ENCODE data around the gene ARHGAP12. TPM values are rescaled to one million over a fixed set of nuclear protein-coding genes. Genes with fewer than 3 reads are reported as not detected.

Gene ARHGAP12
- total RNA-seq, 1 experiment from 2014 or later, result 39.5 TPM

DNA sequence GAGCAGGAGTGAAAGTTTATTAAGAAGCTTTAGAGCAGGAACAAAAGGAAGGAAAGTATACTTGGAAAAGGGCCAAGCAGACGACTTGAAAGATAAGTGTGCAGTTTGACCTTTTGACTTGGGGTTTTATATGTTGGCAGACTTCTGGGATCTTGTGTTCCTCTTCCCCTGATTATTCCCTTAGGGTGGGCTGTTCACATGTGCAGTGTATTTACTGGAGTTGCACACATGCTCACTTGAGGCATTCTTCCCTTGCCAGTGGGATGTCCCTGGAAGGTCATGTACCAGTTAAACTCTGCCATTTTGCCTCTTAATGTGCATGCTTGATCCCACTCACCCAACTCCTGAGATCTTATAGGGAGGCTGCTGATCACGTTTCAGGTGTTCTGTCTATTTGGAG is 23.4 kb upstream of the ARHGAP12 start (continued):
- TF ChIP-seq ZNF425 (CRISPR knock-in tag; conservative IDR thresholded peaks at IDR 0.05) (no peak), CREB1 (CRISPR knock-in tag; IDR thresholded peaks at IDR 0.05) (no peak), HMGA2 (CRISPR knock-in tag; IDR thresholded peaks at IDR 0.05) (no peak), TP53 (CRISPR knock-in tag; IDR thresholded peaks at IDR 0.05) (no peak)

GRCh38 chr10:31949266-31949665 is 20.6 kb upstream of the ARHGAP12 start:
- Mint-ChIP-seq H3K36me3 (peaks cover 13% of the 10 kb centered on the region), H3K9me3 (peaks cover 20% of the 10 kb centered on the region), H3K27me3 (ENCODE audit: low read depth) (0 out of 2 replicates have a peak, but pooled peaks cover 3% of the 10 kb centered on the region), H3K27ac (no peak overlapping the region), H3K4me1 (peaks cover 15% of the 10 kb centered on the region), H3K4me3 (no peak overlapping the region)
- no peak for DNase-seq (ENCODE audit: low spot score)
- ChIA-PET POLR2A (no interaction called here), CTCF (interaction anchor here (0.6 kb wide), 2 partner anchors 71 to 88 kb away, joined by 5 to 7 read pairs; no protein-coding TSS in a partner anchor)
- ATAC-seq, result no peak
- TF ChIP-seq ZNF396 (CRISPR knock-in tag; IDR thresholded peaks at IDR 0.05; ENCODE audit: borderline replicate concordance) (no peak), AR (CRISPR knock-in tag; IDR thresholded peaks at IDR 0.05) (no peak), GABPB1 (CRISPR knock-in tag; IDR thresholded peaks at IDR 0.05) (no peak), E2F1 (CRISPR knock-in tag; IDR thresholded peaks at IDR 0.05) (no peak), ZNF121 (CRISPR knock-in tag; IDR thresholded peaks at IDR 0.05) (no peak), KAT7 (CRISPR knock-in tag; IDR thresholded peaks at IDR 0.05; ENCODE audit: borderline replicate concordance) (no peak), TEAD4 (CRISPR knock-in tag; IDR thresholded peaks at IDR 0.05) (no peak), CREM (CRISPR knock-in tag; IDR thresholded peaks at IDR 0.05) (no peak)
- TF ChIP-seq, protein P1, sequence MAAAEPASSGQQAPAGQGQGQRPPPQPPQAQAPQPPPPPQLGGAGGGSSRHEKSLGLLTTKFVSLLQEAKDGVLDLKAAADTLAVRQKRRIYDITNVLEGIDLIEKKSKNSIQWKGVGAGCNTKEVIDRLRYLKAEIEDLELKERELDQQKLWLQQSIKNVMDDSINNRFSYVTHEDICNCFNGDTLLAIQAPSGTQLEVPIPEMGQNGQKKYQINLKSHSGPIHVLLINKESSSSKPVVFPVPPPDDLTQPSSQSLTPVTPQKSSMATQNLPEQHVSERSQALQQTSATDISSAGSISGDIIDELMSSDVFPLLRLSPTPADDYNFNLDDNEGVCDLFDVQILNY (CRISPR knock-in tag; IDR thresholded peaks at IDR 0.05), result no peak
- TF ChIP-seq, protein P2, sequence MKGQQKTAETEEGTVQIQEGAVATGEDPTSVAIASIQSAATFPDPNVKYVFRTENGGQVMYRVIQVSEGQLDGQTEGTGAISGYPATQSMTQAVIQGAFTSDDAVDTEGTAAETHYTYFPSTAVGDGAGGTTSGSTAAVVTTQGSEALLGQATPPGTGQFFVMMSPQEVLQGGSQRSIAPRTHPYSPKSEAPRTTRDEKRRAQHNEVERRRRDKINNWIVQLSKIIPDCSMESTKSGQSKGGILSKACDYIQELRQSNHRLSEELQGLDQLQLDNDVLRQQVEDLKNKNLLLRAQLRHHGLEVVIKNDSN (CRISPR knock-in tag; IDR thresholded peaks at IDR 0.05), result no peak

- ChIA-PET POLR2A (no interaction called here), CTCF (interaction anchor here (1.4 kb wide), 1 partner anchor 263 kb away, joined by 3 read pairs; no protein-coding TSS in a partner anchor)
- Mint-ChIP-seq H3K36me3 (peaks cover 5% of the 10 kb centered on the region; the same call in 1 of the 2 replicates), H3K4me3 (no peak overlapping the region), H3K27ac (no peak overlapping the region), H3K4me1 (peaks cover 15% of the 10 kb centered on the region), H3K27me3 (ENCODE audit: low read depth) (0 out of 2 replicates have a peak, but pooled peaks cover 3% of the 10 kb centered on the region), H3K9me3 (peaks cover 11% of the 10 kb centered on the region)
- TF ChIP-seq ZNF263 (CRISPR knock-in tag; IDR thresholded peaks at IDR 0.05; ENCODE audit: low read depth) (no peak), CREB1 (CRISPR knock-in tag; IDR thresholded peaks at IDR 0.05) (no peak), NR3C1 (CRISPR knock-in tag; conservative IDR thresholded peaks at IDR 0.05; ENCODE audit: low read depth) (no peak)
- TF ChIP-seq, protein P3, sequence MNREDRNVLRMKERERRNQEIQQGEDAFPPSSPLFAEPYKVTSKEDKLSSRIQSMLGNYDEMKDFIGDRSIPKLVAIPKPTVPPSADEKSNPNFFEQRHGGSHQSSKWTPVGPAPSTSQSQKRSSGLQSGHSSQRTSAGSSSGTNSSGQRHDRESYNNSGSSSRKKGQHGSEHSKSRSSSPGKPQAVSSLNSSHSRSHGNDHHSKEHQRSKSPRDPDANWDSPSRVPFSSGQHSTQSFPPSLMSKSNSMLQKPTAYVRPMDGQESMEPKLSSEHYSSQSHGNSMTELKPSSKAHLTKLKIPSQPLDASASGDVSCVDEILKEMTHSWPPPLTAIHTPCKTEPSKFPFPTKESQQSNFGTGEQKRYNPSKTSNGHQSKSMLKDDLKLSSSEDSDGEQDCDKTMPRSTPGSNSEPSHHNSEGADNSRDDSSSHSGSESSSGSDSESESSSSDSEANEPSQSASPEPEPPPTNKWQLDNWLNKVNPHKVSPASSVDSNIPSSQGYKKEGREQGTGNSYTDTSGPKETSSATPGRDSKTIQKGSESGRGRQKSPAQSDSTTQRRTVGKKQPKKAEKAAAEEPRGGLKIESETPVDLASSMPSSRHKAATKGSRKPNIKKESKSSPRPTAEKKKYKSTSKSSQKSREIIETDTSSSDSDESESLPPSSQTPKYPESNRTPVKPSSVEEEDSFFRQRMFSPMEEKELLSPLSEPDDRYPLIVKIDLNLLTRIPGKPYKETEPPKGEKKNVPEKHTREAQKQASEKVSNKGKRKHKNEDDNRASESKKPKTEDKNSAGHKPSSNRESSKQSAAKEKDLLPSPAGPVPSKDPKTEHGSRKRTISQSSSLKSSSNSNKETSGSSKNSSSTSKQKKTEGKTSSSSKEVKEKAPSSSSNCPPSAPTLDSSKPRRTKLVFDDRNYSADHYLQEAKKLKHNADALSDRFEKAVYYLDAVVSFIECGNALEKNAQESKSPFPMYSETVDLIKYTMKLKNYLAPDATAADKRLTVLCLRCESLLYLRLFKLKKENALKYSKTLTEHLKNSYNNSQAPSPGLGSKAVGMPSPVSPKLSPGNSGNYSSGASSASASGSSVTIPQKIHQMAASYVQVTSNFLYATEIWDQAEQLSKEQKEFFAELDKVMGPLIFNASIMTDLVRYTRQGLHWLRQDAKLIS (CRISPR knock-in tag; IDR thresholded peaks at IDR 0.05; ENCODE audit: borderline replicate concordance), result no peak
- TF ChIP-seq, protein P4, sequence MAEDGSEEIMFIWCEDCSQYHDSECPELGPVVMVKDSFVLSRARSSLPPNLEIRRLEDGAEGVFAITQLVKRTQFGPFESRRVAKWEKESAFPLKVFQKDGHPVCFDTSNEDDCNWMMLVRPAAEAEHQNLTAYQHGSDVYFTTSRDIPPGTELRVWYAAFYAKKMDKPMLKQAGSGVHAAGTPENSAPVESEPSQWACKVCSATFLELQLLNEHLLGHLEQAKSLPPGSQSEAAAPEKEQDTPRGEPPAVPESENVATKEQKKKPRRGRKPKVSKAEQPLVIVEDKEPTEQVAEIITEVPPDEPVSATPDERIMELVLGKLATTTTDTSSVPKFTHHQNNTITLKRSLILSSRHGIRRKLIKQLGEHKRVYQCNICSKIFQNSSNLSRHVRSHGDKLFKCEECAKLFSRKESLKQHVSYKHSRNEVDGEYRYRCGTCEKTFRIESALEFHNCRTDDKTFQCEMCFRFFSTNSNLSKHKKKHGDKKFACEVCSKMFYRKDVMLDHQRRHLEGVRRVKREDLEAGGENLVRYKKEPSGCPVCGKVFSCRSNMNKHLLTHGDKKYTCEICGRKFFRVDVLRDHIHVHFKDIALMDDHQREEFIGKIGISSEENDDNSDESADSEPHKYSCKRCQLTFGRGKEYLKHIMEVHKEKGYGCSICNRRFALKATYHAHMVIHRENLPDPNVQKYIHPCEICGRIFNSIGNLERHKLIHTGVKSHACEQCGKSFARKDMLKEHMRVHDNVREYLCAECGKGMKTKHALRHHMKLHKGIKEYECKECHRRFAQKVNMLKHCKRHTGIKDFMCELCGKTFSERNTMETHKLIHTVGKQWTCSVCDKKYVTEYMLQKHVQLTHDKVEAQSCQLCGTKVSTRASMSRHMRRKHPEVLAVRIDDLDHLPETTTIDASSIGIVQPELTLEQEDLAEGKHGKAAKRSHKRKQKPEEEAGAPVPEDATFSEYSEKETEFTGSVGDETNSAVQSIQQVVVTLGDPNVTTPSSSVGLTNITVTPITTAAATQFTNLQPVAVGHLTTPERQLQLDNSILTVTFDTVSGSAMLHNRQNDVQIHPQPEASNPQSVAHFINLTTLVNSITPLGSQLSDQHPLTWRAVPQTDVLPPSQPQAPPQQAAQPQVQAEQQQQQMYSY (CRISPR knock-in tag; IDR thresholded peaks at IDR 0.05), result no peak
- ATAC-seq (no peak), DNase-seq (ENCODE audit: low spot score) (no peak)
Observed at GRCh38 chr10:31948021-31948420, 19.4 kb upstream of the ARHGAP12 start.
